Measurements from ENCODE around the gene NUAK1. TPM values are rescaled to one million over a fixed set of nuclear protein-coding genes. Genes with fewer than 3 reads are reported as not detected.

The NUAK1 gene
- total RNA-seq, 4 donors from 2014 or later, result 9.4 to 56.8 (median 26.8) TPM

GRCh38 chr12:106070611-106071010, 68.1 kb downstream of the NUAK1 start:
- intact Hi-C loops (cut with DNase I; ENCODE audit: low total_unique reads), result loop anchor here (10.0 kb wide), 1 partner anchor 64 kb away; the partner anchor contains the start of gene NUAK1
- TF ChIP-seq POLR2A (IDR thresholded peaks at IDR 0.05), result no peak
- TF ChIP-seq, protein P1, sequence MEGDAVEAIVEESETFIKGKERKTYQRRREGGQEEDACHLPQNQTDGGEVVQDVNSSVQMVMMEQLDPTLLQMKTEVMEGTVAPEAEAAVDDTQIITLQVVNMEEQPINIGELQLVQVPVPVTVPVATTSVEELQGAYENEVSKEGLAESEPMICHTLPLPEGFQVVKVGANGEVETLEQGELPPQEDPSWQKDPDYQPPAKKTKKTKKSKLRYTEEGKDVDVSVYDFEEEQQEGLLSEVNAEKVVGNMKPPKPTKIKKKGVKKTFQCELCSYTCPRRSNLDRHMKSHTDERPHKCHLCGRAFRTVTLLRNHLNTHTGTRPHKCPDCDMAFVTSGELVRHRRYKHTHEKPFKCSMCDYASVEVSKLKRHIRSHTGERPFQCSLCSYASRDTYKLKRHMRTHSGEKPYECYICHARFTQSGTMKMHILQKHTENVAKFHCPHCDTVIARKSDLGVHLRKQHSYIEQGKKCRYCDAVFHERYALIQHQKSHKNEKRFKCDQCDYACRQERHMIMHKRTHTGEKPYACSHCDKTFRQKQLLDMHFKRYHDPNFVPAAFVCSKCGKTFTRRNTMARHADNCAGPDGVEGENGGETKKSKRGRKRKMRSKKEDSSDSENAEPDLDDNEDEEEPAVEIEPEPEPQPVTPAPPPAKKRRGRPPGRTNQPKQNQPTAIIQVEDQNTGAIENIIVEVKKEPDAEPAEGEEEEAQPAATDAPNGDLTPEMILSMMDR (IDR thresholded peaks at IDR 0.05), result no peak
- DNase-seq, result no peak
- no peak overlapping the region for H3K4me3 ChIP-seq
- H3K4me1 ChIP-seq, result peaks cover 18 to 23% of the 10 kb centered on the region in 2 donors
- no peaks in the 10 kb centered on the region for H3K36me3 ChIP-seq
- H3K9me3 ChIP-seq, result no peaks in the 10 kb centered on the region
- H3K27ac ChIP-seq, result peak overlapping the region; percentile 72 to 74
- H3K27me3 ChIP-seq, result no peaks in the 10 kb centered on the region

DNA sequence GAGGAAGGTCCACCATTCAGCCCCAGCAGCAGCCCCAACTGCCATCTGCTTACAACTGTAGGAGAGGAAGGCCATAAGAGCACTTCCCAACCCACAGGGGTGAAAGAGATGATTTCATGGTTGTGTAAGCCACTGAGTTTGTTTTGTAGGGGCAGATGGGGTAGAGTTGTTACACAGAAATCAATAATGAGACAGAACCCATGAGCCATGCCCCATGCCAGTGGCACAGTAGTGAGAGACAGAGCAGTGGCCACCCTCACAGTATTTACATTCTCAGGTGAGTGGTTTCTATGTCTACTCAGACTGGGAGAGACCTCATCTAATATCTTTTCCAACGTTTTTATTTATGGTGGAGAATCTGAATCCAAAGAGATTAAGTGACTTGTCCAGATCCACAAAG, 68.6 kb downstream of the NUAK1 start:
- Histone ChIP-seq H3K36me3 (no peaks in the 10 kb centered on the region), H3K27me3 (no peaks in the 10 kb centered on the region), H3K27ac (peak overlapping the region; percentile 72 to 74), H3K9me3 (no peaks in the 10 kb centered on the region), H3K4me1 (peaks cover 18 to 21% of the 10 kb centered on the region in 2 donors), H3K4me3 (no peak overlapping the region)
- intact Hi-C loops (cut with DNase I; ENCODE audit: low total_unique reads), result loop anchor here (10.0 kb wide), 1 partner anchor 65 kb away; the partner anchor contains the start of gene NUAK1
- no peak for DNase-seq
- TF ChIP-seq, protein P1 (IDR thresholded peaks at IDR 0.05), result no peak
- TF ChIP-seq POLR2A (IDR thresholded peaks at IDR 0.05), result no peak

DNA sequence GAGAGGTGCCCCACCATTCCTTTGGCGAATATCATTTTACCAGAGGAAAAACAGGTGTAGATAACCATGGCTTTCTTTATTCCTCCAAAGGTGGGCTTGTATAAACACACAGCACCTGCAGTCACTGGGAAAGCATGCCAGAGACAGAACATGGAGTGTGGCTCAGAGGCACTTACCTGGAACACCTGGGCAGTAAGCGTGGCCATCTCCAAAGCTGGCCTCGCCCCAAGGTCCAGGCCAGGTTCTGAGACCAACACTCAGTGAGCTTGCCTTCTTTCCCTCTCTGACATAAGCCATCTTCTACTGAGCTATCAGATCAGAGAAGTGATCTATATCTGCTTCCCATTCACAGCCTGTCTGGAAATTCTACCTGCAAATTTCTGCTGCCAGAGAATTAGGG, 70.5 kb downstream of the NUAK1 start:
- no peak overlapping the region for H3K4me3 ChIP-seq
- H3K27me3 ChIP-seq, result no peaks in the 10 kb centered on the region
- DNase-seq, result no peak
- H3K4me1 ChIP-seq, result peaks cover 9 to 11% of the 10 kb centered on the region in 2 donors
- no peaks in the 10 kb centered on the region for H3K36me3 ChIP-seq
- H3K9me3 ChIP-seq, result no peaks in the 10 kb centered on the region
- intact Hi-C loops (cut with DNase I; ENCODE audit: low total_unique reads), result no loop called here
- H3K27ac ChIP-seq, result peak overlapping the region in 1 of 2 donors; percentile 5
- TF ChIP-seq POLR2A (IDR thresholded peaks at IDR 0.05), result no peak
- TF ChIP-seq, protein P1 (IDR thresholded peaks at IDR 0.05), result no peak

DNA sequence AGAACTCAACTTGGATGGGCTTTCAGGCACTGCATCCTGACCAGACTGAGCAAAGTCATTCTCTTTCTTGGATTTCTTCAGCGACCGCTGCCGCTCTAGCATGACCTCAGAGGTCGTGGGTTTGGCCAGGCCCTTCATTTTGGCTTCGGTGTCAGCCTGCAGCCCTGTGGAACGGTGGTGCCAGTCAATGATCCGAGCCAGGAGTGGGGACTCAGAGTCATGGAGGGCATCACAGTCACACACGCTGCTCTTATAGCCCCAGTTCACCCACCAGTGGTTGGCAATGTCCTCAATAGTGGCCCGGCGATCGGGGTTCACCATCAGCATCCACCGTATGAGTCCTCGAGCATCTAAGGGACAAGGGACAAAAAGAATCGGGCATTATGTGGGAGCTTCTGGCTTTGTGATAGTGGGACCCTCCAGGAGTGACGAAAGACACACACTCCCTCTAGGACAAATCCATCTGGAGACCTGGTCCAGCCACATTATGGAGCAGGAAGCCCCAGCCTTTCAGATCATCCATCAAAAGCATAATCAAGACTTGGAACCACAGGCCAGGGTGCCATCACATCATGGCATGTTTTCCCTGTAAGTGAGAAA, 71.0 kb downstream of the NUAK1 start:
- Histone ChIP-seq H3K4me1 (peaks cover 3 to 16% of the 10 kb centered on the region in 2 donors), H3K9me3 (no peaks in the 10 kb centered on the region), H3K27ac (no peak overlapping the region), H3K27me3 (no peaks in the 10 kb centered on the region), H3K4me3 (no peak overlapping the region), H3K36me3 (no peaks in the 10 kb centered on the region)
- TF ChIP-seq, protein P1 (IDR thresholded peaks at IDR 0.05), result no peak
- no peak for TF ChIP-seq POLR2A (IDR thresholded peaks at IDR 0.05)
- intact Hi-C loops (cut with DNase I; ENCODE audit: low total_unique reads), result no loop called here
- no peak for DNase-seq

DNA sequence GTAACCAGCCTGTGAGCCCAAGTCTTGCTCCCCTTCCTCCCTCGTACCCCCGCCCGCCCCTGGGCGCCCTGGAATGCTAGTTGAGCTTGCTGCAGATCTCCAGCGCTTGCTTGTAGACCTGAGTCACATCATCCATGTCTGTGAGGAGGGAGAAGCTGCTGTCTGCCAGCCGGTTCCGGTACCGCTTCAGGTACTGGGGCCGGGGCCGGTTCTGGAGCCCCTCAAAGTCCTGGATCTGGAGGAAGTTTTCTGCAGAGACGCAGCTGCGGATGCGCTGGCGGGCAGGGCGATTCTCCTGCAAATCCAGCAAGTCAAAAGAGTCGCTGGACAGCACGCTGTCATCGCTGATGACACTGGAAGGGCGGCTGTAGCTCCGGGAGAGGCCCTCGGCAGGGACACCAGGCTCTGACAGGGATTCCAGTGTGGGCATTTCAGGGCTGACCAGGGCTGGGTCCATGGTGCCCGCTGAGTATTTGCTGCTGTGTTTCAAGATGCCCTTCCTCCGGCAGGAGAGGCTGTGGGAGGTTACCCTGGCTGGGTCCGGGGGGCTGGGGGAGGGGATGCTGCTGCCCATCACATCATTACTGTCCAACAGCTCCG, 71.9 kb downstream of the NUAK1 start:
- no peak for DNase-seq
- H3K9me3 ChIP-seq, result no peaks in the 10 kb centered on the region
- H3K4me1 ChIP-seq, result peaks cover 0 to 19% of the 10 kb centered on the region in 2 donors
- H3K4me3 ChIP-seq, result no peak overlapping the region
- H3K36me3 ChIP-seq, result no peaks in the 10 kb centered on the region
- TF ChIP-seq, protein P1 (IDR thresholded peaks at IDR 0.05), result no peak
- TF ChIP-seq POLR2A (IDR thresholded peaks at IDR 0.05), result no peak
- H3K27me3 ChIP-seq, result no peaks in the 10 kb centered on the region
- peak overlapping the region in 1 of 2 donors; percentile 40 for H3K27ac ChIP-seq
- intact Hi-C loops (cut with DNase I; ENCODE audit: low total_unique reads), result no loop called here
